H1 (cell line): ENCODE data around the gene RPL19. TPM values are rescaled to one million over a fixed set of nuclear protein-coding genes. Genes with fewer than 3 reads are reported as not detected.
A peak's percentile ranks its signal among the peaks of the same experiment; 100 is the strongest.

ENCODE experiments used
- CTCF ChIA-PET: fragments of 300-600 bp; sonication (Branson Sonifier 250); formaldehyde crosslinking; loops from one replicate; lab custom pipeline; 2021; ENCODE audit not compliant: partially characterized antibody; lab: Charles Lee
- POLR2A ChIA-PET: fragments of 300-600 bp; sonication (Branson Sonifier 250); formaldehyde crosslinking; loops from one replicate; lab custom pipeline; 2021; ENCODE audit warnings: inconsistent platforms; ENCODE audit not compliant: partially characterized antibody; lab: Charles Lee
- DNase-seq, 2 experiments: peaks; one replicate each; pipeline versions ENCODE4 v3.0.0 to v3.0.0-alpha.2; 2010 to 2022; ENCODE audit warnings: low spot score in 2 of 2, low read depth in 1 of 2, mixed read lengths in 1 of 2
- FAIRE-seq: peaks from 2 replicates; lab custom pipeline; 2011; peaks lifted over from hg19 to GRCh38; lab: Jason Lieb, UNC
- H2AFZ ChIP-seq: 2 replicates; pipeline ENCODE4 v1.8.1; 2012; ENCODE audit warnings: low read length, inconsistent platforms
- H2AK5ac ChIP-seq: 2 replicates; pipeline ENCODE4 v1.6.1; 2013; ENCODE audit warnings: low read depth, low read length
- H2BK120ac ChIP-seq: replicated peaks from 2 replicates; pipeline ENCODE3; 2013; ENCODE audit warnings: low read depth, low read length, inconsistent platforms
- H2BK12ac ChIP-seq: 2 replicates; pipeline ENCODE4 v1.6.1; 2013; ENCODE audit warnings: low read depth, low read length
- H2BK15ac ChIP-seq: 2 replicates; pipeline ENCODE4 v1.6.1; 2013; ENCODE audit warnings: low read length
- H2BK20ac ChIP-seq: 2 replicates; pipeline ENCODE4 v1.6.1; 2013; ENCODE audit warnings: low read length
- H2BK5ac ChIP-seq: 2 replicates; pipeline ENCODE4 v1.6.1; 2013; ENCODE audit warnings: low read depth, low read length
- H3K14ac ChIP-seq: 2 replicates; pipeline ENCODE4 v1.6.1; 2013; ENCODE audit warnings: inconsistent platforms; ENCODE audit not compliant: insufficient read length
- H3K18ac ChIP-seq: 2 replicates; pipeline ENCODE4 v1.6.1; 2013; ENCODE audit warnings: low read length; ENCODE audit errors: extremely low read depth
- H3K23ac ChIP-seq: 2 replicates; pipeline ENCODE4 v1.6.1; 2013; ENCODE audit warnings: inconsistent platforms; ENCODE audit not compliant: insufficient read length
- H3K23me2 ChIP-seq: 2 replicates; pipeline ENCODE4 v1.6.1; 2013; ENCODE audit warnings: low read depth, low read length
- H3K27ac ChIP-seq: 2 replicates; pipeline ENCODE4 v1.6.1; 2011; ENCODE audit warnings: low read depth, low read length, inconsistent platforms
- H3K27me3 ChIP-seq, 4 experiments: replicated peaks in 1 of 4; 1 replicate in 1 of 4; 2 replicates in 3 of 4; pipeline versions ENCODE4 v1.6.1 to v1.8.1; 2011 to 2013; ENCODE audit warnings: low read length in 3 of 4, mild to moderate bottlenecking in 3 of 4, inconsistent platforms in 2 of 4, mixed read lengths in 2 of 4, moderate library complexity in 1 of 4; ENCODE audit not compliant: control insufficient read depth in 3 of 4, insufficient read depth in 3 of 4; ENCODE audit errors: extremely low read depth in 1 of 4
- H3K36me3 ChIP-seq, 4 experiments: 2 replicates each; pipeline versions ENCODE4 v1.6.1 to v1.8.1; 2011 to 2013; ENCODE audit warnings: mild to moderate bottlenecking in 4 of 4, low read length in 3 of 4, moderate library complexity in 2 of 4, control low read depth in 1 of 4, inconsistent platforms in 1 of 4; ENCODE audit not compliant: insufficient read depth in 4 of 4, control insufficient read depth in 2 of 4
- H3K4ac ChIP-seq: replicated peaks from 2 replicates; pipeline ENCODE3; 2013; ENCODE audit warnings: low read length, low read depth, mixed read lengths, inconsistent platforms; ENCODE audit not compliant: insufficient read length
- H3K4me1 ChIP-seq, 4 experiments: replicated peaks in 1 of 4; 1 replicate in 1 of 4; 2 replicates in 3 of 4; pipeline versions ENCODE4 v1.6.1 to v1.8.1; 2011 to 2013; ENCODE audit warnings: low read length in 3 of 4, inconsistent platforms in 2 of 4, mixed read lengths in 1 of 4; ENCODE audit not compliant: insufficient read depth in 4 of 4, control insufficient read depth in 3 of 4
- H3K4me2 ChIP-seq, 2 experiments: 2 replicates each; pipeline versions ENCODE4 v1.6.1 to v1.8.1; 2011 to 2013; ENCODE audit warnings: low read depth in 2 of 2, low read length in 2 of 2, control low read depth in 1 of 2, inconsistent platforms in 1 of 2, mild to moderate bottlenecking in 1 of 2; ENCODE audit not compliant: insufficient read depth in 1 of 2
- H3K4me3 ChIP-seq, 4 experiments: fragments of 200-600, 300-600 bp in 1 of 4; sonication (generic), shearing (Covaris generic), sonication (Bioruptor Twin) in 1 of 4; 2 replicates each; pipeline versions ENCODE4 v1.5.1 to v1.8.1; 2011 to 2016; ENCODE audit warnings: low read length in 4 of 4, low read depth in 3 of 4, control low read depth in 2 of 4, inconsistent platforms in 2 of 4, mild to moderate bottlenecking in 2 of 4, mixed read lengths in 1 of 4, moderate library complexity in 1 of 4; ENCODE audit not compliant: insufficient read depth in 2 of 4; ENCODE audit errors: extremely low read depth in 1 of 4
- H3K56ac ChIP-seq: replicated peaks from 2 replicates; pipeline ENCODE3; 2013; ENCODE audit warnings: low read depth, mild to moderate bottlenecking, mixed read lengths, low read length, inconsistent platforms; ENCODE audit not compliant: insufficient read length
- H3K79me1 ChIP-seq: 2 replicates; pipeline ENCODE4 v1.6.1; 2013; ENCODE audit warnings: low read depth, low read length, control low read depth
- H3K79me2 ChIP-seq, 2 experiments: 2 replicates each; pipeline versions ENCODE4 v1.6.1 to v1.8.1; 2012 to 2013; ENCODE audit warnings: low read length in 2 of 2, mild to moderate bottlenecking in 2 of 2, inconsistent platforms in 1 of 2; ENCODE audit not compliant: insufficient read depth in 2 of 2, control insufficient read depth in 1 of 2
- H3K9ac ChIP-seq, 4 experiments: replicated peaks in 1 of 4; 1 replicate in 1 of 4; 2 replicates in 3 of 4; pipeline versions ENCODE4 v1.6.1 to v1.8.1; 2011 to 2013; ENCODE audit warnings: low read depth in 3 of 4, low read length in 3 of 4, control low read depth in 2 of 4, mild to moderate bottlenecking in 2 of 4, moderate library complexity in 2 of 4, inconsistent platforms in 1 of 4; ENCODE audit errors: extremely low read depth in 1 of 4
- H3K9me3 ChIP-seq, 2 experiments: 2 replicates each; pipeline versions ENCODE4 v1.6.1 to v1.8.1; 2012 to 2013; ENCODE audit warnings: mild to moderate bottlenecking in 2 of 2, moderate library complexity in 2 of 2, control low read depth in 1 of 2, inconsistent platforms in 1 of 2, low read depth in 1 of 2, low read length in 1 of 2, mixed read lengths in 1 of 2; ENCODE audit not compliant: insufficient read depth in 2 of 2
- H4K20me1 ChIP-seq, 2 experiments: replicated peaks in 1 of 2; 2 replicates each; pipeline versions ENCODE3 to v1.8.1; 2011 to 2013; ENCODE audit warnings: inconsistent platforms in 2 of 2, low read length in 2 of 2, mild to moderate bottlenecking in 1 of 2; ENCODE audit not compliant: insufficient read depth in 2 of 2, control insufficient read depth in 1 of 2
- H4K5ac ChIP-seq: 2 replicates; pipeline ENCODE4 v1.6.1; 2013; ENCODE audit warnings: low read length, low read depth, mixed read lengths, inconsistent platforms; ENCODE audit not compliant: insufficient read length
- H4K8ac ChIP-seq: 2 replicates; pipeline ENCODE4 v1.8.0; 2013; ENCODE audit warnings: mild to moderate bottlenecking, moderate library complexity, low read length, inconsistent platforms; ENCODE audit not compliant: insufficient read depth; ENCODE audit errors: extremely low read depth
- H4K91ac ChIP-seq: replicated peaks from 2 replicates; pipeline ENCODE3; 2013; ENCODE audit warnings: low read length, mixed read lengths, inconsistent platforms; ENCODE audit not compliant: insufficient read length
- ATF2 ChIP-seq: IDR thresholded peaks from 2 replicates; pipeline ENCODE4 v1.6.1; 2012; ENCODE audit warnings: low read length, inconsistent platforms
- PHF8 ChIP-seq: fragments of 200-600 bp; sonication (generic); conservative IDR thresholded peaks from 2 replicates; pipeline ENCODE4 v1.7.1; 2012; ENCODE audit warnings: low read depth, mild to moderate bottlenecking, inconsistent platforms, low read length, moderate library complexity
- WGBS, 2 experiments: shearing (Covaris generic) in 1 of 2; methylation state at CpG; one replicate each; pipeline versions ENCODE4 v1.1.6 to v1.1.7; 2013 to 2015; ENCODE audit warnings: low lambda C conversion rate in 2 of 2, mixed read lengths in 2 of 2, inconsistent platforms in 1 of 2, low coverage in 1 of 2, missing lambda C conversion rate in 1 of 2; ENCODE audit not compliant: insufficient replicate concordance in 2 of 2, insufficient coverage in 1 of 2, insufficient read length in 1 of 2; ENCODE audit errors: extremely low coverage in 1 of 2, missing lambda C conversion rate in 1 of 2; 5-methylcytosine and 5-hydroxymethylcytosine counted together
- polyA plus RNA-seq, 7 experiments: library from polyadenylated mRNA; depleted of rRNA in 3 of 7; stranded (reverse) in 5 of 7; unstranded in 2 of 7; fragments of >200 nt in 5 of 7; fragments of 200-250 nt in 2 of 7; gene quantifications; 1 replicate in 5 of 7; 2 replicates in 1 of 7; 4 replicates in 1 of 7; pipeline versions ENCODE4 v1.2.1 to v1.2.3, GENCODE V29; 2011 to 2013; ENCODE audit warnings: missing spikeins in 2 of 7, mixed read lengths in 2 of 7
- total RNA-seq: library from RNA; stranded (reverse); fragmentation: NEBNext Ultra II Directional; extraction: Animal tissue kit (Norgen Biotek cat#: 25700); gene quantifications from 2 replicates; pipeline ENCODE4 v1.2.1, GENCODE V29; 2021

Gene RPL19
- total and polyA plus RNA-seq, 2 of the 8 experiments (the other 6 are each of a cell fraction or from before 2014, with no cell fraction given): 2,108 to 2,182 TPM

- TF ChIP-seq PHF8 (no peak), ATF2 (0 out of 2 replicates have a peak, but pooled peaks have one; percentile 27)
- TF ChIP-seq, all 59 proteins: peak for 1
- Histone ChIP-seq H4K91ac (no peak overlapping the region), H3K9me3 (no peaks in the 10 kb centered on the region), H3K23ac (no peak overlapping the region), H3K18ac (no peak overlapping the region), H3K23me2 (peaks cover 26% of the 10 kb centered on the region), H3K56ac (no peak overlapping the region), H2BK15ac (no peak overlapping the region), H2BK20ac (no peak overlapping the region), H3K79me1 (no peaks in the 10 kb centered on the region), H2AFZ (no peak overlapping the region), H2AK5ac (no peak overlapping the region), H3K4me1 (peaks cover 0 to 20% (median 6%) of the 10 kb centered on the region in 4 experiments; a peak in 4 of 7 replicates), H3K4me2 (peak overlapping the region; percentile 53 to 81), H2BK5ac (no peak overlapping the region), H3K27ac (no peak overlapping the region), H3K79me2 (no peaks in the 10 kb centered on the region), H3K14ac (no peak overlapping the region), H2BK12ac (no peak overlapping the region), H3K36me3 (no peaks in the 10 kb centered on the region), H3K4me3 (peak overlapping the region; percentile 45 to 100 (median 87)), H3K9ac (no peak overlapping the region), H4K20me1 (no peaks in the 10 kb centered on the region), H4K8ac (no peak overlapping the region), H3K27me3 (peaks cover 3 to 18% (median 15%) of the 10 kb centered on the region in 4 experiments), H4K5ac (no peak overlapping the region), H3K4ac (no peak overlapping the region), H2BK120ac (no peak overlapping the region)
- peak in 1 of 2 experiments; percentile 62 for DNase-seq
- POLR2A ChIA-PET: interaction anchor here (0.7 to 2.8 kb wide), 18 partner anchors 12 to 299 kb away, joined by 3 to 16 read pairs (median 4); partner anchors contain the start of genes FBXO47, LASP1, RPL19 and RPL23
- FAIRE-seq: no peak
- CTCF ChIA-PET: interaction anchor here (0.6 to 10.1 kb wide), 61 partner anchors 8 to 1773 kb away, joined by 3 to 163 read pairs (median 4); partner anchors contain the start of genes ARL5C, FBXO47 and LASP1NB
- 5% methylated on average over 17 of the region's 25 CpGs; no CpG with 5 or more reads in 1 of the 2 experiments for WGBS, 2 experiments
Measured at GRCh38 chr17:39151943-39152818, 47.9 kb upstream of the RPL19 start.
